HepG2 (cell line): Measurements from ENCODE around the gene KRTAP19-5. TPM values are rescaled to one million over a fixed set of nuclear protein-coding genes. Genes with fewer than 3 reads are reported as not detected.
"Not testable (repeated sequence)": the region's sequence is repeated elsewhere in the genome, so short reads cannot be mapped to it uniquely, and the experiment has no call there.

Experiments used
- ATAC-seq: fragments of 200-7000 bp; cut with Tn5 transposase; 3 replicates; pipeline ENCODE4 v1.9.1; 2020; ENCODE audit warnings: mild to moderate bottlenecking, moderate library complexity
- BruUV-seq: library from RNA; stranded (reverse); fragments of 400-500 nt; replicated peaks from 2 replicates; lab custom pipeline; 2021; lab: Mats Ljungman, UMichigan
- CTCF ChIA-PET: fragments of 300-600 bp; formaldehyde crosslinking; extraction: SDS; loops from one replicate; lab custom pipeline; 2021; ENCODE audit warnings: low total read pairs, inconsistent platforms, low intra/inter-chr PET ratio; lab: Yijun Ruan, JAX
- POLR2A ChIA-PET: fragments of 350-600 bp; sonication (Branson Sonifier 250); formaldehyde crosslinking; loops from one replicate; lab custom pipeline; 2020; ENCODE audit warnings: antibody characterized with exemption, inconsistent platforms; lab: Yijun Ruan, JAX
- DNase-seq: peaks from one replicate; pipeline ENCODE4 v3.0.0-alpha.2; 2015; ENCODE audit warnings: low spot score
- FAIRE-seq: peaks from 3 replicates; lab custom pipeline; 2011; peaks lifted over from hg19 to GRCh38; lab: Jason Lieb, UNC
- H2AFZ ChIP-seq: one replicate; pipeline ENCODE4 v1.6.1; 2011; ENCODE audit warnings: low read length, inconsistent platforms
- H3K27ac ChIP-seq: fragments of 300-600 bp; 3 replicates; pipeline ENCODE4 v1.8.0; 2011; ENCODE audit warnings: mixed run types, mild to moderate bottlenecking, mixed read lengths, low read length, inconsistent platforms; ENCODE audit not compliant: insufficient read depth; ENCODE audit errors: extremely low read length
- H3K27me3 ChIP-seq, 2 experiments: fragments of 200-600 bp in 1 of 2; 2 replicates in 1 of 2; 3 replicates in 1 of 2; pipeline versions ENCODE4 v1.6.0 to v1.8.0; 2011; ENCODE audit warnings: low read length in 2 of 2, mild to moderate bottlenecking in 2 of 2, moderate library complexity in 2 of 2, inconsistent platforms in 1 of 2; ENCODE audit not compliant: insufficient read depth in 2 of 2, control insufficient read depth in 1 of 2
- H3K36me3 ChIP-seq, 2 experiments: fragments of 200-600 bp in 1 of 2; replicated peaks in 1 of 2; 2 replicates in 1 of 2; 3 replicates in 1 of 2; pipeline versions ENCODE4 v1.5.1 to v1.8.0; 2011; ENCODE audit warnings: low read length in 2 of 2, inconsistent platforms in 1 of 2; ENCODE audit not compliant: insufficient read depth in 2 of 2, control insufficient read depth in 1 of 2
- H3K4me1 ChIP-seq: 2 replicates; pipeline ENCODE4 v1.5.1; 2012; ENCODE audit warnings: low read length, inconsistent platforms; ENCODE audit not compliant: insufficient read depth
- H3K4me2 ChIP-seq: 2 replicates; pipeline ENCODE4 v1.6.0; 2011; ENCODE audit warnings: low read depth, low read length, inconsistent platforms
- H3K4me3 ChIP-seq, 3 experiments: fragments of 200-600 bp in 1 of 3; sonication (generic), shearing (Covaris generic) in 1 of 3; replicated peaks in 1 of 3; 2 replicates each; pipeline ENCODE4 v1.5.1; 2011 to 2016; ENCODE audit warnings: low read length in 3 of 3, inconsistent platforms in 2 of 3, low read depth in 2 of 3, mild to moderate bottlenecking in 2 of 3, control low read depth in 1 of 3, mixed read lengths in 1 of 3; ENCODE audit not compliant: insufficient read depth in 1 of 3
- H3K79me2 ChIP-seq: one replicate; pipeline ENCODE4 v1.6.1; 2011; ENCODE audit warnings: low read length, inconsistent platforms; ENCODE audit not compliant: insufficient read depth
- H3K9ac ChIP-seq: 2 replicates; pipeline ENCODE4 v1.6.0; 2011; ENCODE audit warnings: mild to moderate bottlenecking, low read depth, low read length, inconsistent platforms; ENCODE audit not compliant: insufficient read depth
- H3K9me3 ChIP-seq: 2 replicates; pipeline ENCODE4 v1.5.1; 2012; ENCODE audit warnings: mild to moderate bottlenecking, low read length
- H4K20me1 ChIP-seq: 2 replicates; pipeline ENCODE4 v1.6.0; 2011; ENCODE audit warnings: inconsistent platforms, mild to moderate bottlenecking, low read length, moderate library complexity; ENCODE audit not compliant: insufficient read depth
- BRCA1 ChIP-seq: sonication (generic); formaldehyde crosslinking; IDR thresholded peaks from 2 replicates; pipeline ENCODE4 v1.4.0; 2020; ENCODE audit warnings: missing genetic modification reagents
- CENPX ChIP-seq: sonication (generic); formaldehyde crosslinking; IDR thresholded peaks from 2 replicates; pipeline ENCODE4 v1.9.0; 2021; ENCODE audit warnings: mild to moderate bottlenecking, missing genetic modification reagents, moderate library complexity
- FOXP1 ChIP-seq, 2 experiments: fragments of 450-650 bp in 1 of 2; IDR thresholded peaks; 2 replicates each; pipeline ENCODE4 v1.6.1; 2017 to 2018; ENCODE audit warnings: antibody characterized with exemption in 1 of 2
- IRF2 ChIP-seq: IDR thresholded peaks from 2 replicates; pipeline ENCODE4 v1.6.1; 2018; ENCODE audit warnings: missing genetic modification reagents, missing compliant biosample characterization
- MIER2 ChIP-seq: IDR thresholded peaks from 2 replicates; pipeline ENCODE4 v1.6.1; 2016; ENCODE audit warnings: missing biosample characterization, missing genetic modification reagents
- NCOA1 ChIP-seq: sonication (generic); formaldehyde crosslinking; IDR thresholded peaks from 2 replicates; pipeline ENCODE4 v1.9.0; 2021; ENCODE audit warnings: missing genetic modification reagents
- RFX5 ChIP-seq: IDR thresholded peaks from 2 replicates; pipeline ENCODE4 v1.6.1; 2011; ENCODE audit warnings: low read depth, low read length, improper control_type of control experiment
- RFXAP ChIP-seq: sonication (generic); formaldehyde crosslinking; IDR thresholded peaks from 2 replicates; pipeline ENCODE4 v1.4.0; 2020; ENCODE audit warnings: missing genetic modification reagents, borderline replicate concordance
- SP2 ChIP-seq: sonication (generic); formaldehyde crosslinking; IDR thresholded peaks from 2 replicates; pipeline ENCODE4 v1.5.1; 2020; ENCODE audit warnings: mild to moderate bottlenecking, missing genetic modification reagents
- ZBTB2 ChIP-seq: sonication (generic); formaldehyde crosslinking; IDR thresholded peaks from 2 replicates; pipeline ENCODE4 v1.8.0; 2022; ENCODE audit warnings: low read depth, missing genetic modification reagents
- ZBTB38 ChIP-seq: sonication (generic); formaldehyde crosslinking; IDR thresholded peaks from 2 replicates; pipeline ENCODE4 v1.5.1; 2020; ENCODE audit warnings: mild to moderate bottlenecking, missing genetic modification reagents
- ZEB1 ChIP-seq: IDR thresholded peaks from 2 replicates; pipeline ENCODE4 v1.6.1; 2012; ENCODE audit warnings: mild to moderate bottlenecking, low read depth, inconsistent platforms; ENCODE audit not compliant: insufficient replicate concordance
- ZFP36L1 ChIP-seq: sonication (generic); formaldehyde crosslinking; IDR thresholded peaks from 2 replicates; pipeline ENCODE4 v1.8.0; 2022; ENCODE audit warnings: mild to moderate bottlenecking, missing genetic modification reagents, moderate library complexity
- ZFP82 ChIP-seq: sonication (generic); formaldehyde crosslinking; IDR thresholded peaks from 2 replicates; pipeline ENCODE4 v1.5.1; 2020; ENCODE audit warnings: mild to moderate bottlenecking, missing genetic modification reagents, borderline replicate concordance
- ZNF296 ChIP-seq: sonication (generic); formaldehyde crosslinking; conservative IDR thresholded peaks from 2 replicates; pipeline ENCODE4 v1.5.0; 2020; ENCODE audit warnings: mild to moderate bottlenecking, missing genetic modification reagents
- ZNF503 ChIP-seq: sonication (generic); formaldehyde crosslinking; IDR thresholded peaks from 2 replicates; pipeline ENCODE4 v1.4.0; 2020; ENCODE audit warnings: missing genetic modification reagents
- ZNF660 ChIP-seq: sonication (generic); formaldehyde crosslinking; IDR thresholded peaks from 2 replicates; pipeline ENCODE4 v1.5.1; 2020; ENCODE audit warnings: mild to moderate bottlenecking, low read depth, missing genetic modification reagents, borderline replicate concordance
- WGBS: methylation state at CpG from one replicate; pipeline ENCODE4 v1.1.6; 2017; ENCODE audit warnings: low lambda C conversion rate; 5-methylcytosine and 5-hydroxymethylcytosine counted together
- in situ Hi-C: cut with HindIII; loops from 2 replicates; pipeline ENCODE4 v1.10.0; 2017; ENCODE audit warnings: low pct_unique_long_range_greater_than_20kb; ENCODE audit not compliant: extremely low pct_ligation_motif_present
- intact Hi-C: fragments of 100-400 bp; cut with micrococcal nuclease; formaldehyde crosslinking; loops from one replicate; pipeline ENCODE4 v1.10.0; 2022; ENCODE audit not compliant: unreplicated experiment
- polyA plus RNA-seq, 8 experiments: library from polyadenylated mRNA; depleted of rRNA in 3 of 8; stranded (reverse) in 7 of 8; unstranded in 1 of 8; fragments of >200 nt; fragmentation: Illumina TruSeq in 4 of 8; extraction: Trizol in 4 of 8; gene quantifications; 2 replicates each; pipeline versions ENCODE4 v1.2.1 to v1.2.3, GENCODE V29; 2011 to 2016; ENCODE audit warnings: low read depth in 4 of 8, missing spikeins in 1 of 8, mixed read lengths in 1 of 8; ENCODE audit not compliant: insufficient read depth in 1 of 8
- total RNA-seq, 5 experiments: library from RNA; depleted of rRNA; stranded (reverse); fragments of >200 nt; fragmentation: Illumina TruSeq; extraction: Trizol; gene quantifications; 2 replicates each; pipeline ENCODE4 v1.2.3, GENCODE V29; 2016; ENCODE audit warnings: low read depth in 1 of 5

Gene KRTAP19-5
- total and polyA plus RNA-seq, 2 of the 13 experiments (the other 11 are each of a cell fraction or from before 2014, with no cell fraction given): not detected

DNA sequence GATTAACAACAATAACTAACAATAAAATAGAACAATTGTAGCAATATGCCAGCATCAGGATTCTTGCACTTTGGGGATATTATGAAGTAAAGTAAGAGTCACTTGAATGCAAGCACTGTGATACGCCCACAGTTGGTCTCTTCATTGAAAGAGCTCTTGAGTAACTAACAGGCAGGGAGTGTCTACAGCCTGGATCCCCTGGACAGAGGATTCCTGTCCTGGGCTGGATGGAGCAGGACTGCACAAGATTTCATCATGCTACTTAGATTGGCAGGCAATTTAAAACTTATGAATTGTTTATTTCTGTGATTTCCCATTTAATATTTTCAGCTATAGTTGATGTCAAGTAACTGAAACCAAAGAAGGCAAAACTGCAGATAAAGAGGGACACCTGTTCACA lies 13.7 kb upstream of the KRTAP19-5 start:
- no peaks in the 10 kb centered on the region for H3K4me1 ChIP-seq
- in situ Hi-C loops: no loop called here
- no peaks in the 10 kb centered on the region for H3K36me3 ChIP-seq
- ATAC-seq: no peak
- WGBS: 0% methylated on average over 1 of the region's 1 CpG
- TF ChIP-seq ZNF660 (CRISPR knock-in tag): no peak
- no peak for TF ChIP-seq BRCA1 (CRISPR knock-in tag)
- TF ChIP-seq ZNF503 (CRISPR knock-in tag): no peak
- no peak for TF ChIP-seq IRF2 (CRISPR knock-in tag)
- no peak for TF ChIP-seq SP2 (CRISPR knock-in tag)
- no peak for TF ChIP-seq ZBTB2 (CRISPR knock-in tag)
- no peak for TF ChIP-seq MIER2
- no peak for TF ChIP-seq FOXP1 (IDR thresholded peaks at IDR 0.05)
- TF ChIP-seq FOXP1 (CRISPR knock-in tag; IDR thresholded peaks at IDR 0.05): no peak
- no peak for TF ChIP-seq ZEB1
- TF ChIP-seq ZFP82: no peak
- TF ChIP-seq ZBTB38 (CRISPR knock-in tag): no peak
- TF ChIP-seq ZFP36L1: no peak
- no peak for TF ChIP-seq RFXAP
- no peak for TF ChIP-seq CENPX
- TF ChIP-seq RFX5: no peak
- no peak for TF ChIP-seq ZNF296 (CRISPR knock-in tag)
- no peak for TF ChIP-seq NCOA1 (CRISPR knock-in tag)
- TF ChIP-seq, all 625 proteins: peak for 0
- ChIA-PET CTCF (no interaction called here), POLR2A (no interaction called here)
- Histone ChIP-seq H3K4me3 (no peak overlapping the region), H3K27ac (no peak overlapping the region), H4K20me1 (no peaks in the 10 kb centered on the region), H3K9me3 (peaks cover 94% of the 10 kb centered on the region), H3K27me3 (no peaks in the 10 kb centered on the region), H2AFZ (no peak overlapping the region), H3K4me2 (no peak overlapping the region), H3K79me2 (no peaks in the 10 kb centered on the region), H3K9ac (no peak overlapping the region)
- intact Hi-C loops: no loop called here
- no TSS peak for BruUV-seq
- no peak for FAIRE-seq
- no peak for DNase-seq

DNA sequence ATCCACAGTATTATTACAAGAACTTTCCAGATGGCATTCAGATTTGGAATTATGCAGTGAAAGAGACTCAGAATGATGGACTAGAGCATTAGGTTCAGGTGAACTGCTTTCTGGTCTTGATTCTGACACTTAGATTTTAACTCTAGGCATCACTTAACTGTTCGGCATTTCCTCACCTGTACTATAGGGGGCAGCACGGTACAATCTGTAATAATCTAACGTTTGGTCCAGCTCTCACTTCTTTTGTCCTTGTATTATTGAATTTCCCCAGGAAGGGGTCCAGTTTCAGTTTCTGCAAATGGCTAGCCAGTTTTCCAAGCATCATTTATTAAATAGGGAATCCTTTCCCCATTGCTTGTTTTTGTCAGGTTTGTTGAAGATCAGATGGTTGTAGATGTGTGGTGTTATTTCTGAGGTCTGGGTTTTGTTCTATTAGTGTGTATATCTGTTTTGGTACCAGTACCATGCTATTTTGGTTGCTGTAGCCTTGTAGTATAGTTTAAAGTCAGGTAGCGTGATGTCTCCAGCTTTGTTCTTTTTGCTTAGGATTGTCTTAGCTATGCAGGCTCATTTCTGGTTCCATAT lies 3.8 kb upstream of the KRTAP19-5 start:
- DNase-seq, FAIRE-seq, BruUV-seq: not testable (repeated sequence)

More for the DNA sequence above, 3.8 kb upstream of the KRTAP19-5 start:
- H3K27ac ChIP-seq, H3K4me3 ChIP-seq, ATAC-seq, H2AFZ ChIP-seq, H3K4me1 ChIP-seq, POLR2A ChIA-PET, H3K27me3 ChIP-seq, H4K20me1 ChIP-seq, H3K9ac ChIP-seq, in situ Hi-C loops, intact Hi-C loops, H3K79me2 ChIP-seq, H3K36me3 ChIP-seq, CTCF ChIA-PET, H3K4me2 ChIP-seq: not testable (repeated sequence)
- WGBS: 3% methylated on average over 4 of the region's 4 CpGs
- peaks cover 87% of the 10 kb centered on the region for H3K9me3 ChIP-seq
